HT-29 (cell line): ENCODE data around the gene MGAT5B. TPM values are rescaled to one million over a fixed set of nuclear protein-coding genes. Genes with fewer than 3 reads are reported as not detected.

Source experiments
- DNase-seq: peaks from one replicate; pipeline ENCODE4 v3.0.0-alpha.2; 2015; ENCODE audit warnings: low spot score
- total RNA-seq: library from RNA; depleted of rRNA; stranded (reverse); fragments of >200 nt; shearing (Covaris generic); gene quantifications from 2 replicates; pipeline ENCODE4 v1.2.3, GENCODE V29; 2014

MGAT5B gene
- total RNA-seq, 1 experiment from 2014 or later = not detected

DNA sequence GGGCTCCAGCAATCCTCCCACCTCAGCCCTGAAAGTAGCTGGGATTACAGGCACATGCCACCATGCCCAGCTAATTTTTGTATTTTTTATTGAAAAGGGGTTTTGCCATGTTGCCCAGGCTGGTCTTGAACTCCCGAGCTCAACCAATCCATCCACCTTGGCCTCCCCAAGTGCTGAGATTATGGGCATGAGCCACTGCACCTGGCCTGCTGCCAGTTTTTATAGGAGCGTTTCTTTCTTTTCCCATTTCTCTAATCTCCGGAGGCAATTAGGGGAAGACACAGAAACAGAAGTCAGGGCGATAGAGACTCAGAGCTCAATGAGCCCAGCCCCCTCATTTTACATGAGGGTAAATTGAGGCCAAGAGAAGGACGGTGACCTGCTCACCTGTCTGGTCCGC lies 10.4 kb downstream of the MGAT5B start:
- no peak for DNase-seq

DNA sequence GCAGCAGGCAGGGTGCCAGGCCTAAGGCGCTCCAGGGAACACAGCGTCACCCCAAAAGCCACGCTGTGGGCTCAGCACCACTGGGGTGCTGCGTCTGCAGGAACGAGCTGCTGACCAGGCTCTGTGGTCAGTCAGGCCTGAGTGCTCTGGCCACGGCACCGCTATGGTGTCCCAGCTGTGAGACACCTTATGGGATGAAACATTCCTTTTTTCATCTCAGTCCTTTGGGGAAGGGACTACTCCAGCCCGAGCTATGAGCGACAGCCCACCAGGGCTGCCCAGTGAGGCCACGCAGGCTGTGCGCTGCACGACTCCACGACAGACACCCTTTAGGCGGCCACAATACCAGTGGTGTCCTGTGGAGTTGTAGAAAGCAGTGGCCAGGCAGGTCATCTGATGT lies 11.1 kb downstream of the MGAT5B start:
- DNase-seq = no peak

DNA sequence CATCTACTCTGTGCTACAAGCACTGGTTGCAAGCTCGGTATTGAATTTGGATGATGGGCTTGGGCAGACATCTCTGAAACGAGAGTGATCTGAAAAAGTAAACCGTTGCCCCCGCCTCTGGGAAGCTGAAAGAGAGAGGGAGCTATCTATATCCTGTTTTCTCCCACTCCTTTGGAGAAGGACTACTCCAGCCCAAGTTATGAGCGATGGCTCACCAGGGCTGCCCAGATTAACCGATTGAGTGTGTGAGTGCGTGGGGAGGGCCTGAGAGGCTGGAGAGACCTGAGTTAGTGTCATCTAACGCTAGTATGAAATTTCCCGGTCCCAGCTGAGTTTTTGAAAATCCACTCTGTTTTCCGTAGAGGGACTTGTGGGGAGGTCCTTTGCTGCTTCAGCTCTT lies 11.5 kb downstream of the MGAT5B start:
- DNase-seq = no peak

DNA sequence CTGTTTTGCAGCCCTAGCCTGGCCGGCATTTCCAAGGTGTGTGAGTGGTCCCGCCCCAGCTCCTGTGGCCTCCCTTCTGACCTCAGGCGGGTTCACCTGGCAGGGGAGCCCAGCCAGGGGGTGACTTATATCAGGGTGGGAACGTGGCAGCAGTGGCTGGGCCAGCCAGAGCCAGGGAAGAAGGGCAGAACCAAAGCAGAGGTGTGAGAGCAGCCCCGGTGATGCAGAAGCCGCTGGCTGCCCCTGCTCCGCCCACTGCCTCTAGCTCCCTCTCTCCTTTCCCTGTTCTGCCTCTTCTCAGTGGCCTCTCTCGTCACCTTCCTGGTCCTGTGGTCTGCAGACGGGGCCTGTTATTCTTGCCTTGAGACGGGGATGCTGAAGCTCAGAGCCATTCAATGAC lies 12.1 kb downstream of the MGAT5B start:
- no peak for DNase-seq

DNA sequence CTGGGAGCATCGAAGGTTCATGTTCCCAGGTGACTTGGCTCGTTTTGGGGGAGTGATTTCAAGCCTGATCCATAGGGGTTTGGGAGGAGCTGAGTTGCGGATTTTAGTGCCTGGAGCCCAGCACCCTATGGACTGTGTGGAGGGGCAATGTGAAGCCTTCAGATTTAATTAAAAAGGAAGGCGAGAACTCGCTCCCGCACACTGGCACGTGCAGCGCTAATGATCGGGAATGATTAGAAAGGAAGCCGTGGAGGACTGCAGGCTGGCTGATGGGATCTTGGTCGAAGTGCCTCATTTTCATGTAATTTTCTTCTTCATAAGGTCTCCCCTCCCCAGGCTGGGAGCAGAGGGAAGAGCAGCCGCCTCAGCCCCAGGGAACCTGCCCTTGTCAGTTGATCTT lies 12.8 kb downstream of the MGAT5B start:
- DNase-seq = no peak

DNA sequence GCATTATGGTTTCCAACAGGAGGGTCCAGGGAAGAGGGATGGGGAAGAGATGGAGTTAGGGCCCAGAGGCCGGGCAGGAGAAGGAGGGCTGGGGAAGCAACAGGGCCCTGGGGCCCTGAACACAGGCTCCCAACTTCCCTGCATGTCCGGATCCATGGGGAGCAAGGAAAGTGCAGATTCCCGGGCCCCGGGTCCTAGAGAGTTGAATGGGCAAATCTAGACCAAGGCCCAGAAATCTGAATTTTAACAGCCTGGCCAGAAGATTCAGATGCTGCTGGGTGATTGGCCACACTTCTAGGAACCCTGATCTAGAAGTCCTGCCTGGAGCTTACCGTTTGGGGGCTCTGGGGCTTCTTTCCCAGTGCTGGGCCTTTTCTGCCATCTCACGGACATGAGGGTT lies 13.2 kb downstream of the MGAT5B start:
- DNase-seq = no peak

DNA sequence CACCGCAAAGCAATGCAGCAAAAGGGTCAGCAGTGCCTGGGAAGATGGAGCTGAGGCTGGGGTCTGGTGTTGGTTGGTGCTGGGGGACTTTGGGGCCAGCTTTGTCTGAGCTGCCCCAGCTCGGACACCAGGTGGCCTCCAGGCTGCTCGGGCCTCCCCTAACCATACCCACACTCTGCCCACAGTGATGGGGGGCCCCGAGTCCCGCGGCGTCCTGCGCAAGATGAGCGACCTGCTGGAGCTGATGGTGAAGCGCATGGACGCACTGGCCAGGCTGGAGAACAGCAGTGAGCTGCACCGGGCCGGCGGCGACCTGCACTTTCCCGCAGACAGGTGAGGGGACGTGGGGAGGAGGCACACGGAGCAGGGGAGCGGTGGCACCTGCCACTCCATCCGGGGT lies 13.8 kb downstream of the MGAT5B start:
- DNase-seq = no peak

DNA sequence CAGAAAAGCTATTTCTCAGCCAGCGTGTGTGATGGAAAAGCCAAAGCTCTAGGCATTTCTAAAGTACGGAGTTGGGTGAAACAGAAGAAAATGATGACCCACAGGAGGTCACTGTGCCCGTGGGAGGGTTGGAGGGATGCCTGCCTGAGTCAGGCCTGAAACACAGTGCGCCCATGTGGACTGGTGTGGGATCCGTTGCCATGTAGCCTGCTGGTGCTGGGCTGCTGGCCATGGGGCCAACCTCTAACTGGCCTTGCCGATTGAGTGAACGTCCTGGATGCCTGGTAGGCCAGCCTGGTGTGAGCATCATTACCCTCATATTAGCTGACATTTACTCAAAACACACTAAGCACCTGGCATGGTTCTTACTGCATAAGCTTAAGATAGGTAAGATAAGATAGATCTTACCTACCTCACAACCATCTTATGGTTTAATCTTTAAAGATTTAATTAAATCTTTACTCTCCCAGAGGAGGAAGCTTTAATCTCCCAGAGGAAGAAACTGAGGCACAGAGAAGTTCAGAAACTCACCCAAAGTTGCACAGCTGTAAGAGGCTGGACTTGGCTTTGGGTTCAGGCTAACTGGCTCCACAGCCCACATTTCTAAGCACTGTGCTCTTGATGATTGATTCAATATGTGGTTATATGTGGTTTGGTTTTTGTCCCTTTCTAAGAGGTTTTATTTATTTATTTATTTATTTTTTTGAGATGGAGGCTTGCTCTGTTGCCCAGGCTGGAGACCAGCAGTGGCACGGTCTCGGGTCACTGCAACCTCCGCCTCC lies 15.7 kb downstream of the MGAT5B start:
- DNase-seq = no peak

DNA sequence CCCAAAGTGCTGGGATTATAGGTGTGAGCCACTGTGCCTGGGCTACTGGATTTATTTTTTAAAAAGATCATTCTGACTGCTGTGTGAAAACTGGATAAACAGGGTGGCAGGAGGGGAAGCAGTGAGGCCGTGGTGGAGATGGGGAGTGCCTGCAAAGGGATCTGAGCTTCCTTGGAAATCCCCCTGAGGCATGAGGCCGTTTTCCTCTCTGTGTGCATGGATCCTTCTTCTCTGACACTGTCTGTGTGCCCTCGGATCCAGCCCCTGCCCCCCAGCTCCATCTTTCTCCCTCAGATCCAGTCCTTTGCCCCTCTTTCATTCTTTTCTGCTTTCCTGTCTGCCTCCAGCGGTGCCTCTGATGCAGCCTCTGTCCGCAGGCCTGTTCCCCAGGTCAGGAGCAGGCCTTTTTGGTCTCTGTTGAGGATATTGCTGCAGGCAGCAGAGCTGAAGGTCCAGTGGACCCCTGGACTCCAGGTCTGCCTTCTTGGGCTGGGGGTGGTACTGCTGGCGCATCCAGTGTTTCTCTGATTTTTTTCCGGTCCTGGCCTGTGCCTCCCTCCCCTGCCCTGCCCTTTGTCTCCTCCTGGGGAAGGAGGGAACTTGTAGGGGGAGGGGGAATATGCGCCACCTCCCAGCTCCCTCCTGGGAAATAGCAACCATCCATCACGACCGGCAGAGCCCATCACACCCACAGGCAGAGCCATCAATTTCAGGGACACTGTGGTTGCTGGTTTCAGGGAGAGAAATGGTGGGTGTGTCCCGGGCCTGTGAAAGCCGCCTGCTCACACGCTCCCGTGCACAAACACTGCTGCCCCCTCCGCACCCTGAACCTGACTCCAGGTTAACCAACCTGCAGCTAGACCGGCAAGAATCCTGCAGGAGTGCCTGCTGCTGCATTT lies 17.0 kb downstream of the MGAT5B start:
- no peak for DNase-seq

DNA sequence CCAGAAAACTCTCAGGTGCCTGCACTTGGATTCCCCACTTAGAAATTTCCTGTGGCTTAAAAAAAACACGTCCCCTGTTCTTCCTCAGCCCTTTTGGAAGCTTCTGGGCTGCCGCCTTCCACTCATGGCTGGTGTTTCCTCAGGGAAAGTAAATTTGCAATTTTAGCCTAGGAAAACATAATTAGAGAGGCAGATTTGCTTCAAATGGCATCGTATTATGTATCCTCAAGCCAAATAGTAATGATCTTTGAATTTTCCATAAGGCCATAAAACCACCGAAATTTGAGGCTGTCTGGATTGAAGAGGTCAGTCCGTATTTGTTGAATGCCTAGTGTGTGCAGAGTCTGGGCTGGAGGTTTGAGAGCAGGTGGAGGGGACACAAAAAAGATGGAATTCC lies 17.7 kb downstream of the MGAT5B start:
- no peak for DNase-seq

DNA sequence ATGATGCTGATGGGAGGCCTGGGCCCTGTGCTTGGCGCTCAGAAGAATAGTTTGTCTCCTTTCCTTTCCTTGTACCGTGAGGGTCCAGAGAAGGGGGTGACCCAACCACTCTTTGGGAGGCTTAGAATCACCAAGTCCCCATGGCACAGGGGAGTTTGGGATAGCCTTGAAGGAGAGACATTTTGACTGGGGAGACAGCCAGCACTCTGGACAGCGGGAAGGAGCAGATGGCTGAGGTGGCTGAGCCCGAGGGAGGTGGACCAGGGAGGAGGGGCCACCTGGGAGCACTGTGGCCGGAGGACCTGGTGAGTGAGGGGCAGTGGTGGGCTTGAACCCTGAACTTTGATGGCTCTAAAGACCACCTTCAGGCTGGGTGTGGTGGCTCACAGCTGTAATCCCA lies 18.2 kb downstream of the MGAT5B start:
- DNase-seq = no peak

DNA sequence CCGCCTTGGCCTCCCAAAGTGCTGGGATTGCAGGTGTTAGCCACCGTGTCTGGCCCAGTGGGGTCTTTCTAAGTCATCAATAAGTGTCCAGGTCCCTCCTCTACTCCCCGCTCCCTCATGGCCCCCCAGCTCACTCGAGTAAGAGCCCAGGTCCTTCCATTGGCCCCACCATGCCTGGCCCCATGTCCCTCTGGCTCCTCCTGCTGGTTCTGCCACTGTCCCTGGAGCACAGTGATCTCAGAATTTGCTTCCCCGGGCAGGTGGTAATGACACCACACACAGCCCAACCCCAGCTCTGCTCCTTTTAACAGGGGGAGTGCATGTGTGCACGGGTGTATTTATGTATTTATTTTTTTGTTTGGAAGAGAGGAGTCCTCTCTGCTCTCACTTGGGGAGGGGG lies 19.6 kb downstream of the MGAT5B start:
- DNase-seq = no peak

DNA sequence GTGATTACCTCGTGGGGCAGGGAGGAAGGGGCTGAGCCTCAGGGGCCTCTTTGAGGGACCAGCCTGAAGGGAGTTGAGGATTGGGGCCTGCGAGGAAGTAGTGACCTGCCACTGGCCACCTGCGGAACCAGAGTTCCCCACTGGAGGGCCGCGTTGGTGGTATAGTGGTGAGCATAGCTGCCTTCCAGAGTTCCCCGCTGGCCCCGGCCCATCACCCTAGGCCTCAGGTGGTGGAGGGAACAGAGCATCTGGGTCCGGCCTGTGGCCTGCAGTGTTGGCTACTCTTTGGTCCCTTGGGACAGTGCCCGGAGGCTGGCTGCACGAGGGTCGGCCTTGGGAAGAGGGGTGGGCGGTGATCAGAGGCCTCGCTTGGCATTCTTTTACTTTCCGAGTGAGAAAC lies 20.5 kb downstream of the MGAT5B start:
- DNase-seq = no peak

DNA sequence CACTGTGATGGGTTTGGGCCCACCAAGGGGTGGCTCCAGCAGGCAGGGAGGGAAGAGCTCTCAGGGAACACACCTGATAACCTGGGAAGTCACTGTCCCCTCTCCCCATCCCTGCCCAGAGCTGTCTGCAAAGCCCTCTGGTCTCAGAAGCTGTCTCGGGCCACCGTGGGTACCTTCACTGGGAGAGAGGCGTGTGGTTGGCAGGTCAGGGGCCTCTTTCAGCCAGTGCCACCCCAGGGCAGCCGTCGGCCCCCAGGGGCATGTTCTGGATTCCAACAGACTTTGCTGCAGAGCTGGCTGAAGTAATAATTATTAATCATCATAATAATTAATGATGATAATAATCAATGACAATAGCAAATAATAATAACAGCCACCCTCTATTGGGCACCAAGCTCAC lies 21.1 kb downstream of the MGAT5B start:
- no peak for DNase-seq

DNA sequence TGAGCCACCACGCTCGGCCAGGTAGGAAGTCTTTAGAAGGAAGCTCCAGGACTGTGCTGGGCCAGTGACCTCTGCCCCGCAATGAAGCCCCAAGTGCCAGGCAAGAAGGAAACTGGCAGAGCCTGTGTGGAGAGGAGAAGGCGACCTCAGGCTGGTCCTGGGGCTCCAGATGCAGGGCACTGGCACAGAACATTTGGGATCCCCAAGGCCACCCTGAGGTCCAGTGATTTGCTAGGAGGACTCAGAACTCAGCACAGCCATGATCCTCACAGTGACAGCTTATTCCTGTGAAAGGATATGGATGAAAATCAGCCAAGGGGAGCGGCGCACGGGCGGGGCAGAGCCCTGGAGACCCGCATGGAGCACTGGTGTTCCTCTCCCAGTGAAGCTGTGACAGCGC lies 24.1 kb downstream of the MGAT5B start:
- no peak for DNase-seq

DNA sequence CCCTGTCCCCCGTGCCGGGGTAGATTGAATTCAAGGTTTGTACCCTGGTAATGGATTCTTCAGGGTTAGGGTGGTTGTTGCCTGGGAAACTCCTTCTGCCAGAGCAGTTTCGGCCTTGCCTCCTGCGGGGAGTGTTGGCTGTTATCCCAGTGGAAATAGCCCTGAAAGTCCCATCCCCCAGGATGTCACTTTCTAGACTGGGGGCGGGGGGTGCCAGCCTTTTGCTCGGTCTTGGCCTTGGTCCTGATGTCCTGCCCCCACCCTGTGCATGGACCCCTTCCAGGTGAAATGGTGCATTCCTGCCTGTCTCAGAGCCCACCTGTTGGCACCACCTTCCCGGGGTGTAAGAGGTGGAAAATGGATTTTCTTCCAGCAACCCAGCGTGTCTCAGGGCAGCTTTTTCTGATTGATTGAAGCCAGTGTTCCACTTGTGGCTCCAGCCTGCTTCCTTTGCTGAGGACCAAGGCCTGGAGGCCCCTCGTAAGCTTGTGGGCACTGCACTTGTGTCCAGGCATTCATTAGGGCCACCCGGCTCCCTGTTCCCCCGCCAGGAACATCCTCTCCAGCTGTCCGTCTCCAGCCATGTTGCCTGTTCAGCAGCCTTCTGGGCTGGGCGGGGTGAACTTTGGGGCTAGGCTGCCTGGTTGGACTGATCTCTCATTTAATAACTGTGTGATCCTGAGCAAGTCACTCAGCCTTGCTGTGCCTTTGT lies 25.6 kb downstream of the MGAT5B start:
- DNase-seq = no peak

DNA sequence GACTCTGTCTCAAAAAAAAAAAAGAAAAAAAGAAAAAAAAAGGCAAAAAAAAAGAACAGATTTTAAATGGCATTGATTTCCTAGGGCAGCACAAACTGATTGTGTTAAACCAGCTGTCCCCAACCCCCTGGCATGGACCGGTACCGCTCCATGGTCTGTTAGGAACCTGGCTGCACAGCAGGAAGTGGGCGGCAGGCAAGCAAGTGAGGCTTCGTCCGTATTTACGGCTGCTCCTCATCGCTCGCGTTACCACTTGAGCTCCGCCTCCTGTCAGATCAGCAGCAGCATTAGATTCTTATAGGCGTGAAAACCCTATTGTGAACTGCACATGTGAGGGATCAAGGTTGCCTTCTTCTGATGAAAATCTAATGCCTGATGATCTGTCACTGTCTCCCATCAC lies 26.6 kb downstream of the MGAT5B start:
- no peak for DNase-seq

DNA sequence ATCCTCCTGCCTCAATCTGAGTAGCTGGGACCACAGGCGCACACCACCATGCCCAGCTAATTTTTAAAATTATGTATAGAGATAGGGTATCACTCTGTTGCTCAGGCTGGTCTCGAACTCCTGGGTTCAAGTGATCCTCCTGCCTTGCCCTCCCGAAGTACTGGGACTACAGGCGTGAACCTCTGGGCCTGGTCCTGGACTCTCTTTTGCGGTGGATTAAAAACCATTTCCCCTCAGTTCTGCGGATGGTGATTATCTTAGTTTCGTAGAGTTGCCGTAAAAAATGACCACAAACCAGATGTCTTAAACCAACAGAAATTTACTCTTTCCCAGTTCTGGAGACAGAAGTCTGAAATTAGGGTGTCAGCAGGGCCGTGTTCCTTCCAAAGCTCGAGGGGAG lies 28.8 kb downstream of the MGAT5B start:
- no peak for DNase-seq

DNA sequence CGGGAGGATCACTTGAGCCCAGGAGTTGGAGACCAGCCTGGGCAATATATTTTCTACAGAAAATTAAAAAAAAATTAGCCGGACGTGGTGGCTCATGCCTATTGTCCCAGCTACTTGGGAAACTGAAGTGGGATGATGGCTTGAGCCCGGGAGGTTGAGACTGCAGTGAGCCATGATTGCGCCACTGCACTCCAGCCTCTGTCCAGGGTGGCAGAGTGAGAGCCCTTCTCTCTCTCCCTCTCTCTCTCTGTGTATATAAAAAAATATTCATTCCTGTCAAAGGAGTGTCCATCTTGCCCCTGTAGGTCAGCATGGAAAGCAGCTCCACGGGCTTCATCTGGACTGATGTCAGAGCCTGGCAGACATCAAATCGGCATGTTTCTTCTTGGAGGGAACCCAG lies 31.2 kb downstream of the MGAT5B start:
- no peak for DNase-seq

DNA sequence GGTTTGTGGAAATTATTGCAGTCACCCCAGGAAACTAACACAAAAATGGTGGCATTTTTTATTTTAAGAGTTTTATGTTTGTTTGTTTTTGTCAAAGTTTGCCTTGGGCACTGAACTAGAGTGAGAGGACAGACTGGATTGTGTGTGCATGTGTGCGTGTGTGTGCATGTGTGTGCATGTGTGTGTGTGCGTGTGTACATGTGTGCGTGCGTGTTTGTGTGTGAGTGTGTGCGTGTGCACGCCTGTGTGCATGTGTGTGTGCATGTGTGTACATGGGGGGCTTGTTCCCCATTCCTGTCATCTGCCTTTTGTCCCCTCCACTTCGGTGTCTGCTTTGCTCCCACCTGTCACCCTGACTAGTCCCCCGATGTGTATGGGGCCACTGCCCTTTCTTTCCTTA lies 32.5 kb downstream of the MGAT5B start:
- no peak for DNase-seq

DNA sequence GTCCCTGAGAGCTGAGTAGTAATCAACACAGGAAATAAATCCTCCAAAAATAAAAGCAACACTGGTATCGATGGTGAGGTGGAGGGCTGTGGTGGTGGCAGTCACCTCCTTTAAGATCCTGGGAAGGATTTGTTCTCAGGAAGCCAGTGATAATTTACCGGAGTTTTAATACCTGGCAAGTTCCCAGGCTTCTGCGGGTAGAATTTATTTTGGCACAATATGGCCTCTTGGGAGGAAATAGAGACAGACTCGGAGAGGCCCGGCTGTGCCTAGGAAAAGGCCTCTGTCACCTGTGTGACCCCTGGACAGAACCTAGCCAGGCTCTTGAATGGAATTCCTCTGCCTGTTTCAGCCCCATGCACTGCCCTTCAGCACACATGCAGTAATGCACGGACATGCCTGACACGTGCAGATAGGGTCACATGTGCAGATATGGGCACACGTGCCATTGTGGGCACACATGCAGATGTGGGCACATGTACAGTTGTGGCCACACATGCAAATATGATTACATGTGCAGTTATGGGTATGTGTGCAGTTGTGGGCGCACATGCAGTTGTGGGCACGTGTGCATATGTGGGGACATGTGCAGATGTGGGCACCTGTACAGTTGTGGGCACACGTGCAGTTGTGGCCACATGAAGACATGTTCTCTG lies 33.5 kb downstream of the MGAT5B start:
- DNase-seq = no peak

DNA sequence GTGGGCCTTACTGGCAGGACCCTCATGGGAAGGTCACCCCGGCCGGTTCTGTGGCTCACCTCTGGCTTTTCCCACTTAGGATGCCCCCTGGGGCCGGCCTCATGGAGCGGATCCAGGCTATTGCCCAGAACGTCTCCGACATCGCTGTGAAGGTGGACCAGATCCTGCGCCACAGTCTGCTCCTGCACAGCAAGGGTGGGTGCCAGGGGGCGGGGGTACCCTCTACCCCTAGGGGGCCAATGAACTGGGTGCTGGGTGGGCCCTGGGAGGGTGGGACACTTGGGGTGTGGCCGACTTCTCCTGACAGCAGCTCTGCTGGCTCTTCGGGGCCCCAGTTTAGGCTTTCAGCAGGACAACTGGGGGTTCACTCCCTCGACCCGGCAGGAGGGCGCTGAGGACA lies 34.3 kb downstream of the MGAT5B start:
- DNase-seq = no peak
